SKM-1 (cell line): ENCODE results near the gene SCGB1D2.
"Not testable (repeated sequence)": the region's sequence is repeated elsewhere in the genome, so short reads cannot be mapped to it uniquely, and the experiment has no call there.

Source experiments
- DNase-seq: peaks from one replicate; lab custom pipeline; 2025; ENCODE audit not compliant: unreplicated experiment; lab: John Stamatoyannopoulos, UW

Gene SCGB1D2

GRCh38 chr11:62242021-62242420 is at the start of gene SCGB1D2:
SCGB1D2 (plus strand) TSS chr11:62242239; CDS start chr11:62242308, 69 bp downstream.
- no peak for DNase-seq

DNA sequence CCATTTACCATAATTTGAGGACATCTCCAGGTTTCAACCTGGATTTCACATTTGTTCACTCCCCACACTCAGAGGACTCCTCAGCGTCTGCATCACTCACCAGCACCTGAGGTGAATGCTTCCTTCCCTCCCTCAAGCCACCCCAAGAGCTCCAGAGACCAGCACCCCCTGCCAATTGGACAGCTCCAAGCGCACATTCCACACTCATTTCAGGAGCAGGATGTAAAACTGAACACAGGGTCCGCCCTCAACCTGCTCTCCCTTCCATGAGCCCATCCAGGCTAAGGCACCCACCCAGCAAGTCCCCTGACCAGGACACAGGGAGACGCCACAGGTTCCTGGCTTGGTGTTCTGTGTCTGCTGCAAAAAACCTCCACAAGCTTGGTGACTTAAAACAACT is 48.1 kb upstream of the SCGB1D2 start:
- DNase-seq: no peak

- DNase-seq: not testable (repeated sequence)
Observed at GRCh38 chr11:62195010-62195409, 47.0 kb upstream of the SCGB1D2 start.

DNA sequence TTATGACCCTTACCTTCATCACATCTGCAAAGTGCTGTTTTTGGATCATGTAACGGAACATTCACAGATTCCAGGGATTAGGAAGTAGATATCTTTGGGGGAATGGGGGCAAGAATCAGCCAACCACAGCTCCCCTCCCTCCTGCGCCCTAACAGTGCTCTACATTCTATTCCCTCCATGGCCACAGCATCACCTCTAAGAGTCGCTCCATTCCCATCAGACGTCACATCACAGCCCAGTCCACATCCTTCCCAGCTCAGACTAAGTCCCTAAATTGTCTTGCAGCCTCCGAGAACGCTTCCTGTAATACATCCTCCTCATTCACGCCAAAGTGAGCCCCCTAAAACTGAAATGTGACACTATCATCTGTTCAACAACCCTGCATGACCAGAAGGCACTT is 46.1 kb upstream of the SCGB1D2 start:
- DNase-seq: no peak

GRCh38 chr11:62197400-62197799 is 44.6 kb upstream of the SCGB1D2 start:
- not testable (repeated sequence) for DNase-seq

DNA sequence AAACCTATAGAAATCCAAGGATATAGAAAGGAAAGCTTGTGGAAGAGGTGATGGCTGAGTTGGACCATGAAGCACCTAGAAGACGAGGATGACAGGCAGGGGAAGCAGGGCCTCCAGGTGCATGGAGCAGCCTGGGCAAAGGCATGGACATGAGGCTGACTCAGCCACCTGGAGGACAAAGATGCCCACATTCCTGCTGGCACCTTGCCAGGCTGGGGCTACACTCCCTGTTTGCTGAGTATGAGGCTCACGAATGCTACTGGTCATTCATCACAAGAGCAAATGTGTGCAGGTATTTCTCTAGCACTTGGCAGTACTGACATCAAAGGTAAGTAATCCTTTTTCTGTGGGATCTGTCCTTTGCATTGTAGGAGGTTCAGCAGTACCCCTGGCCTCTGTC is 40.7 kb upstream of the SCGB1D2 start:
- no peak for DNase-seq

DNA sequence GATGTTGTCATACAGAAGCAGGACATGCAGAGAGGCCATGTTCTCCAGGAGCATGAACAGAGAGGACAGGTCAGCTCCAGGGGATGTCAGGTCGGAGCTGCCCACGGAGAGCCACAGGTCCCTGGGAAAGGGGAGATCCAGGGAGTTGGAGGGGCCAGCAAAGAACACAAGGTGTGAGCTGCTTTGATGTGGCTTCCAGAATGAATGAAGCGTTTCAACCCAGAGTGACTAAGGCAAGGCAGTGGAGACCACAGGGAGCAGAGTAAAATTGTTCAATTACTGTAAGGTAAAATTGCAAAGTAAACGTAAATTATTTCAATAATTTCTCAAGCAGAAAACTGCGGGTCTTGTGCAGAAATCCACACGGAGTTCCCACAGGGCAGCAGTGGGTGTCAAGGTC is 39.1 kb upstream of the SCGB1D2 start:
- DNase-seq: no peak

DNA sequence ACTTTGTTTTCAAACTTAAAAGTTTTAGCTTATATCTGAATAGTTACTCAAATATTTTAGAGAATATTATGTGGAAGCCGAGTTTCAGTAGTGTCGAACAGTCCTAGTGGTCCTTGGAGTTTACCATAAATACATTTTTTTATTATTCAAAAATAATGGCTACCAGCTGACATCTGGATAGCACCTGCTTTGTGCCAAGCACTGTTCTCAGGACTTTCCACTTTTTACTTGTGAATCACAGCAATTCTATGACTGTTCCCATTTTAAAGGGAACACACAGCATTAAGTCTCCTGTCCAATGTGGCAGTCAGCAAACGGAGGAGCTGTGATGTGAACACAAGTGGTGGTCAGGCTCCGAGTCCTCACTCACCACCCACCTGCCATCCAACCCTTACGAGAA is 37.6 kb upstream of the SCGB1D2 start:
- no peak for DNase-seq

- DNase-seq: no peak
Observed at GRCh38 chr11:62205441-62205840, 36.6 kb upstream of the SCGB1D2 start.

DNA sequence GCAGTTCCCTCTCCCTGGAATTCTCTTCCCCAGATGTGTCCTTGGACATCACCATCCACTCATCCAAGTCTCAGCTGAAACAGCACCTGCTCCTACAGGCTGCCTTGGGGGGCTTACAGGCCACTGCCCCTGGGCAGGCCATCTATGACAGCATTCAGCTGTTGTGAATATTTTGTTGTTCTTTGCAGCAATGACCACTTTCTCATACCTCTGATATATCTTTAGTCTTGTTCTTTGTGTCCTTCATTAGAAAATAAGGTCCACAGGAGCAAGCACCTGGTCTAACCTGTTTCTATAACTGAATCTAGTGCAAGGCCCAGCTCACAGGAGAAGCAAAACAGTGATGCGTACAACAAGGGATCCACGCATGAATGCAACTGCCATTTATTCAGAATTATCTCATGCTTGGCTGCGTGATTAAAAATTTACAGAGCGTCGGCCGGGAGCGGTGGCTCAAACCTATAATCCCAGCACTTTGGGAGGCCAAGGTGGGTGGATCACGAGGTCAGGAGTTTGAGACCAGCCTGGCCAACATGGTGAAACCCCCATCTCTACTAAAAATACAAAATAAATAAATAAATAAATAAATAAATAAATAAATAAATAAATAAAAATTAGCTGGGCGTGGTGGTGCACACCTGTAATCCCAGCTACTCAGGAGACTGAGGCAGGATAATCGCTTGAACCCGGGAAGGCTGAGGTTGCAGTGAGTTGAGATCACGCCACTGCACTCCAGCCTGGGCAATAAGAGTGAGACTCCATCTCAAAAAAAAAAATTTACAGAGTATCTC is 35.6 kb upstream of the SCGB1D2 start:
- not testable (repeated sequence) for DNase-seq

DNA sequence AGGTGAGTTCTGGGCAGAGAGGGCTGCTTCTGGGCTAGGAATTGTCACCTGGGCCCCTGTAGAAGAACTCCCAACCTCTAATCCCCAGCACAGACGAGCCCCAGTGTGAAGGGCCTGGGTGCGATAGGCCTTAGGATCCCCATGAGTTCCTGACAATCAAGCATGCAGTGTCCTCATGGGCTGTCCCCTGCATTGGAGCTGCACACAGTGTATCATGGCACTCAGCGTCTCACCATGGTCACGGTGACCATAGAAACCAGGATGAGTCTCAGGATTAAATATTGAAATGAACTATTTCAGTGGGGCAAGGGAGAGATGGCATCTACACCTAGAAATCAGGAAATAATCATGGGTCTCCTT is 33.3 kb upstream of the SCGB1D2 start:
- DNase-seq: no peak

GRCh38 chr11:62217191-62217748 is 24.8 kb upstream of the SCGB1D2 start:
- no peak for DNase-seq

DNA sequence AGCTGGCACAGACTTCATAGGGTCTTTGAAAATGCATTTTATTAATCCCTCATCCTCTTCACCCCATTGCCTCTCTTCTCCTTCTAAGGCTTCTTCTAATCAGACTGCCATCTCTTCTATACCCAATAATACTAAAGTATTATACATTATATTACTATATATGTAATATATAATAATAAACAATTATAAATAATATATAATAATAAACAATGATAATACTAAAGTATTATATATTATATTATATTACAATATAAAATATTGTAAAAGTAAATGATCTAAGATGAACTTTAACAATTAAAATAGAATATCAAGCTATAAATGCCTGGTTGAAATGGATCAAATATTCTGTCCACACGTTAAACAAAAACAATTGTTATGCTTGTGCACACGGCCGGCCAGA is 20.5 kb upstream of the SCGB1D2 start:
- DNase-seq: no peak

- DNase-seq: no peak
Observed at GRCh38 chr11:62223095-62223494, 18.9 kb upstream of the SCGB1D2 start.

GRCh38 chr11:62233730-62234129 is 8.3 kb upstream of the SCGB1D2 start:
- no peak for DNase-seq

- no peak for DNase-seq
Observed at GRCh38 chr11:62236187-62236586, 5.9 kb upstream of the SCGB1D2 start.

- DNase-seq: no peak
Observed at GRCh38 chr11:62237499-62237898, 4.5 kb upstream of the SCGB1D2 start.

- no peak for DNase-seq
Observed at GRCh38 chr11:62238151-62238550, 3.9 kb upstream of the SCGB1D2 start.

DNA sequence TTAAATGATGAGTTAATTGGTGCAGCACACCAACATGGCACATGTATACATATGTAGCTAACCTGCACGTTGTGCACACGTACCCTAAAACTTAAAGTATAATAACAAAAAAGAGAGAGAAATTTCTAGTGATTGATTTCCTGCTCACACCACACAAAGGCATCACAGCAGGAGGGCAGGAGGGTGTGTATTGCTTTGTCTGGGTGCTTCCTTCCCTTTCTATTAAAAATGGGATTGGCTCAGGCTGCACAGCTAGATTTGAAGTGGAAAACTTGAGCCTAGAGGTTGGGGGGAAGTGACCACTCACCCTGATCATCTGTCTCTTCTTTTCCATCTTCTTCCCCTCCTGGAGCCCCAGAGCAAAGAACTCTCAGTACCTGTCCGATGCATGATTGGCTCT is 944 bp upstream of the SCGB1D2 start:
- no peak for DNase-seq

- DNase-seq: no peak
Observed at GRCh38 chr11:62245271-62245753, 3.3 kb downstream of the SCGB1D2 start.

- DNase-seq: no peak
Observed at GRCh38 chr11:62251698-62252097, 9.7 kb downstream of the SCGB1D2 start.

DNA sequence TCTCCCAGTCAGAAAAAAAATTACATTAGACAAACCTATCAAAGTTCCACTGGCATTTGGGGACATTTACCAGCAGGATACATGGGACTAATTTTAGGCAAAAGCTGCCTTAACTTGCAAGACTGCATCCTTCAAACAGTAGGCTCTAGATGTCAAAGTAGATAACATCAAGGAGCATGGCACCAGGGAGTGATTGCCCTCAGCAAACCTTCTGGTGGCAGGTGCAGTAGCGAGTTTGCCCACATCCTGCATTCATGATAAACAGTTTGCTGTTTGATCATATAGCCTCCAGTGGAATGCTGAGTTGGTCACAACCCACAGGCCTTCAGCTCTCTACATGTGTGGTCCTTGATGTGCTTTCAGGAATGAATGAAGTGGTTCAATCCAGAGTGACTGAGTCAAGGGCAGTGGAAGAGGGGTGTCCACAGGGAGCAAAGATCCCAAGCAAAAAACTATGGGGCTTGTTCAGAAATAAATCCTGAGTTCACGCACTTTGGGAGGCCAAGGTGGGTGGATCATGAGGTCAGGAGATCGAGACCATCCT is 12.0 kb downstream of the SCGB1D2 start:
- no peak for DNase-seq
